ENCODE data around the gene TAF6. TPM values are rescaled to one million over a fixed set of nuclear protein-coding genes. Genes with fewer than 3 reads are reported as not detected.

TAF6 gene
- total and polyA plus RNA-seq, 2 of the 4 experiments (the other 2 are of a cell fraction): 11.3 to 55.3 TPM

GRCh38 chr7:100141555-100141949 lies 22.4 kb upstream of the TAF6 start:
- POLR2A ChIA-PET (ENCODE audit: unreplicated experiment): no interaction called here
- Histone ChIP-seq H2BK120ac (ENCODE audit: low read depth, low read length) (no peak overlapping the region), H3K27ac (ENCODE audit: insufficient read depth, low read length) (no peak overlapping the region), H3K36me3 (ENCODE audit: control insufficient read depth, insufficient read depth, low read length) (no peaks in the 10 kb centered on the region), H2AK9ac (replicated peaks; ENCODE audit: low read depth, low read length, poor library complexity) (no peak overlapping the region), H3K9me1 (ENCODE audit: insufficient read depth, low read length) (no peaks in the 10 kb centered on the region), H3K56ac (ENCODE audit: extremely low read depth, insufficient read depth, low read length) (no peak overlapping the region), H3K9ac (ENCODE audit: low read depth, low read length) (no peak overlapping the region), H3K79me1 (ENCODE audit: low read depth in 1 of 2, low read length in 2 of 2) (no peaks in the 10 kb centered on the region), H3K4ac (ENCODE audit: low read depth, low read length) (no peak overlapping the region), H3K9me3 (ENCODE audit: control insufficient read depth, insufficient read depth, low read length) (no peaks in the 10 kb centered on the region), H3K4me3 (ENCODE audit: insufficient read depth, low read depth, low read length) (no peak overlapping the region), H3K23ac (ENCODE audit: low read depth, low read length) (no peak overlapping the region), H2BK5ac (ENCODE audit: low read depth, low read length, poor library complexity, severe bottlenecking) (no peak overlapping the region), H2AK5ac (ENCODE audit: low read depth, low read length) (no peak overlapping the region), H3K27me3 (ENCODE audit: control insufficient read depth, insufficient read depth, low read length) (no peaks in the 10 kb centered on the region), H3K4me2 (ENCODE audit: low read depth, low read length) (no peak overlapping the region), H4K5ac (ENCODE audit: low read depth, low read length) (no peak overlapping the region), H3K18ac (ENCODE audit: low read depth, low read length) (no peak overlapping the region), H2BK20ac (ENCODE audit: low read depth, low read length) (no peak overlapping the region), H2AFZ (replicated peaks; ENCODE audit: low read length, poor library complexity) (peak overlapping the region; percentile 33), H2BK15ac (ENCODE audit: low read depth, low read length) (no peak overlapping the region), H3K14ac (replicated peaks; ENCODE audit: low read depth, low read length) (no peak overlapping the region), H3K4me1 (ENCODE audit: control insufficient read depth, insufficient read depth, low read length) (no peaks in the 10 kb centered on the region), H4K20me1 (ENCODE audit: insufficient read depth, low read length) (no peaks in the 10 kb centered on the region), H4K8ac (ENCODE audit: low read depth in 2 of 2, low read length in 2 of 2) (no peak overlapping the region), H4K91ac (ENCODE audit: insufficient read depth, low read depth, low read length) (no peak overlapping the region)
- no peak for TF ChIP-seq CEBPB (IDR thresholded peaks at IDR 0.05; ENCODE audit: low read depth, low read length)
- no peak for TF ChIP-seq MXI1 (IDR thresholded peaks at IDR 0.05; ENCODE audit: borderline replicate concordance, low read depth, low read length)
- TF ChIP-seq NFE2L2 (IDR thresholded peaks at IDR 0.05; ENCODE audit: low read depth, low read length): no peak
- TF ChIP-seq FOS (IDR thresholded peaks at IDR 0.05; ENCODE audit: low read depth, low read length): no peak
- no peak for TF ChIP-seq CTCF (conservative IDR thresholded peaks at IDR 0.05; ENCODE audit: low read depth, low read length)
- no peak for TF ChIP-seq RCOR1 (IDR thresholded peaks at IDR 0.05; ENCODE audit: insufficient replicate concordance, low read length)
- TF ChIP-seq BHLHE40 (IDR thresholded peaks at IDR 0.05; ENCODE audit: low read depth, low read length): no peak
- TF ChIP-seq USF2 (IDR thresholded peaks at IDR 0.05; ENCODE audit: low read depth, low read length): no peak
- no peak for TF ChIP-seq POLR2A (IDR thresholded peaks at IDR 0.05; ENCODE audit: low read depth, low read length)
- no peak for TF ChIP-seq MAZ (IDR thresholded peaks at IDR 0.05; ENCODE audit: borderline replicate concordance, low read depth, low read length)
- TF ChIP-seq RFX5 (IDR thresholded peaks at IDR 0.05; ENCODE audit: low read depth, low read length): no peak
- TF ChIP-seq MAFK (IDR thresholded peaks at IDR 0.05; ENCODE audit: low read depth, low read length): no peak
- TF ChIP-seq SMC3 (IDR thresholded peaks at IDR 0.05; ENCODE audit: low read depth, low read length): no peak
- in situ Hi-C loops (cut with MboI; ENCODE audit: low sequenced_read_pairs) (no loop called here), intact Hi-C loops (cut with micrococcal nuclease) (no loop called here), dilution Hi-C loops (cut with HindIII; ENCODE audit: low sequenced_read_pairs, unreplicated experiment) (no loop called here)
- DNase-seq (no peak), ATAC-seq (ENCODE audit: low read depth) (no peak)
- no TSS peak for BruUV-seq (replicated peaks)
- no CpG with 5 or more reads among the region's 3 CpGs for WGBS, 2 experiments (ENCODE audit: extremely low coverage in 2 of 2, insufficient read length in 1 of 2)
- CTCF ChIA-PET: interaction anchor here (0.9 kb wide), 1 partner anchor 10 kb away, joined by 3 read pairs; no protein-coding TSS in a partner anchor
